Prostate gland (tissue), 2 donors: Measurements from ENCODE around the gene PEX1. TPM values are rescaled to one million over a fixed set of nuclear protein-coding genes. Genes with fewer than 3 reads are reported as not detected.
A peak's percentile ranks its signal among the peaks of the same experiment; 100 is the strongest.

Experiments
- DNase-seq: peaks from one replicate; pipeline ENCODE4 v3.0.0-alpha.2; 2019; ENCODE audit warnings: low spot score
- H3K27ac ChIP-seq, 2 donors: fragments of 200-600 bp; sonication (generic); 2 replicates each; pipeline ENCODE4 v1.5.1; 2017 to 2019
- H3K27me3 ChIP-seq: fragments of 200-600 bp; sonication (generic); replicated peaks from 2 replicates; pipeline ENCODE4 v1.5.1; 2019; ENCODE audit not compliant: insufficient read depth
- H3K36me3 ChIP-seq, 2 donors: fragments of 200-600 bp; sonication (generic); 1 replicate in 1 of 2; 2 replicates in 1 of 2; pipeline versions ENCODE4 v1.5.1 to v1.8.1; 2017 to 2019
- H3K4me1 ChIP-seq: fragments of 200-600 bp; sonication (generic); replicated peaks from 2 replicates; pipeline ENCODE4 v1.5.1; 2019
- H3K4me3 ChIP-seq, 2 donors: fragments of 200-600 bp; sonication (generic); 2 replicates each; pipeline ENCODE4 v1.5.1; 2017 to 2019
- H3K9me3 ChIP-seq: fragments of 200-600 bp; sonication (generic); 2 replicates; pipeline ENCODE4 v1.5.1; 2017
- POLR2A ChIP-seq: fragments of 450-650 bp; IDR thresholded peaks from one replicate; pipeline ENCODE4 v1.6.1; 2016; ENCODE audit warnings: antibody characterized with exemption, mild to moderate bottlenecking
- POLR2AphosphoS5 ChIP-seq: sonication (generic); formaldehyde crosslinking; IDR thresholded peaks from one replicate; pipeline ENCODE4 v1.6.1; 2017; ENCODE audit warnings: antibody characterized with exemption
- WGBS: methylation state at CpG from one replicate; pipeline ENCODE4 v1.1.5; 2018; 5-methylcytosine and 5-hydroxymethylcytosine counted together
- intact Hi-C: fragments of 100-400 bp; cut with DNase I; formaldehyde crosslinking; loops from one replicate; pipeline ENCODE4 v1.14.2; 2022
- total RNA-seq, 2 donors: library from RNA; depleted of rRNA; stranded (reverse); fragments of >200 nt; gene quantifications; one replicate each; pipeline ENCODE4 v1.1.0, GENCODE V29; 2016
- TF ChIP-seq, protein P1 (sequence below), 4 experiments: fragments of 200-600 bp in 2 of 4; fragments of 450-650 bp in 2 of 4; sonication (generic) in 2 of 4; IDR thresholded peaks; 1 replicate in 3 of 4; 2 replicates in 1 of 4; pipeline ENCODE4 v1.5.1; 2016 to 2019; ENCODE audit warnings: antibody characterized with exemption in 4 of 4, mild to moderate bottlenecking in 2 of 4, moderate library complexity in 2 of 4

The PEX1 gene
- total RNA-seq, 2 donors from 2014 or later = 17.3 to 23.0 TPM

DNA sequence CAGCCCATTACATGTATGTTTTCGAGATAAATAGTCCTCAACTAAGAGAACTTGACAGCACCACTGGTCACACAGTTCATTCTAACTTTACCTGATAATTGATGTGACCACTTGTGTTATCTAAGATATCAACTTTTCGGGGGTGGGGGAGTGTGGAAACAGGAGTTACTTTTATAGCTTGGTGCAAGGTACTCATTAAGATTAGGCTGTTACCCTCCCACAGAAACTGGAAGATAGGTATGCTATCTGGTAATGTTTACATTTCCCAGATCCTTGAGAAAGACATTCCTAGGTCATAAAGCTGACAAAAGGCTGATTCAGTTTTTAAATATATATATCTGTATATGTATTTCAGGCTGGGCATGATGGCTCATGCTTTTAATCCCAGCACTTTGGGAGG is 61.6 kb downstream of the PEX1 start:
- intact Hi-C loops = no loop called here
- WGBS = 84% methylated on average over 2 of the region's 2 CpGs
- no peak for DNase-seq
- Histone ChIP-seq H3K27ac (no peak overlapping the region), H3K4me1 (no peaks in the 10 kb centered on the region), H3K27me3 (no peaks in the 10 kb centered on the region), H3K9me3 (no peaks in the 10 kb centered on the region), H3K36me3 (no peaks in the 10 kb centered on the region), H3K4me3 (no peak overlapping the region)
- TF ChIP-seq, protein P1, sequence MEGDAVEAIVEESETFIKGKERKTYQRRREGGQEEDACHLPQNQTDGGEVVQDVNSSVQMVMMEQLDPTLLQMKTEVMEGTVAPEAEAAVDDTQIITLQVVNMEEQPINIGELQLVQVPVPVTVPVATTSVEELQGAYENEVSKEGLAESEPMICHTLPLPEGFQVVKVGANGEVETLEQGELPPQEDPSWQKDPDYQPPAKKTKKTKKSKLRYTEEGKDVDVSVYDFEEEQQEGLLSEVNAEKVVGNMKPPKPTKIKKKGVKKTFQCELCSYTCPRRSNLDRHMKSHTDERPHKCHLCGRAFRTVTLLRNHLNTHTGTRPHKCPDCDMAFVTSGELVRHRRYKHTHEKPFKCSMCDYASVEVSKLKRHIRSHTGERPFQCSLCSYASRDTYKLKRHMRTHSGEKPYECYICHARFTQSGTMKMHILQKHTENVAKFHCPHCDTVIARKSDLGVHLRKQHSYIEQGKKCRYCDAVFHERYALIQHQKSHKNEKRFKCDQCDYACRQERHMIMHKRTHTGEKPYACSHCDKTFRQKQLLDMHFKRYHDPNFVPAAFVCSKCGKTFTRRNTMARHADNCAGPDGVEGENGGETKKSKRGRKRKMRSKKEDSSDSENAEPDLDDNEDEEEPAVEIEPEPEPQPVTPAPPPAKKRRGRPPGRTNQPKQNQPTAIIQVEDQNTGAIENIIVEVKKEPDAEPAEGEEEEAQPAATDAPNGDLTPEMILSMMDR (IDR thresholded peaks at IDR 0.05) = no peak
- TF ChIP-seq POLR2A = no peak
- no peak for TF ChIP-seq POLR2AphosphoS5

DNA sequence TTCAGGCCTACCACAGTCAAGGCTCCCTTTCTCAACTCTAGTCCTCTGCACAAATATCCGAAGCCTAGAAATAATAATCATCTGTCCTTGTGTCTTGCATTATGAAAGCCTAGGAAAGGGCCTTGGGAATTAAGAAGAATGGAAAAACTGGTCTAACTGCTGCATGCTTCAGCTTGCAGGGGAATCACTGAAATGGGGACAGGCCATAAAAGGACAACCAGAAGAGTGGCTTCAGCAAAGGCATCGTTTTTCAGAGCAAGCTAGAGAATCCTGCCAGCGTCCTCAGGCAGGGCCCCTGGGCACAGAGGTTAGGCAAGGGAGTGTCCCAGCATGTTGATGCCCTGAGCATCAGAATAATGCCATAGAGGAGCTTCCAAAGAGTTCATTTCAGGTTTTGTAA is 63.8 kb downstream of the PEX1 start:
- Histone ChIP-seq H3K4me3 (no peak overlapping the region), H3K4me1 (no peaks in the 10 kb centered on the region), H3K36me3 (no peaks in the 10 kb centered on the region), H3K27me3 (no peaks in the 10 kb centered on the region), H3K9me3 (no peaks in the 10 kb centered on the region), H3K27ac (peak overlapping the region; percentile 25 to 30)
- 37% methylated on average over 3 of the region's 3 CpGs for WGBS
- peak; percentile 75 for DNase-seq
- TF ChIP-seq, protein P1 (IDR thresholded peaks at IDR 0.05) = no peak
- peak; percentile 83 for TF ChIP-seq POLR2AphosphoS5
- intact Hi-C loops = no loop called here

DNA sequence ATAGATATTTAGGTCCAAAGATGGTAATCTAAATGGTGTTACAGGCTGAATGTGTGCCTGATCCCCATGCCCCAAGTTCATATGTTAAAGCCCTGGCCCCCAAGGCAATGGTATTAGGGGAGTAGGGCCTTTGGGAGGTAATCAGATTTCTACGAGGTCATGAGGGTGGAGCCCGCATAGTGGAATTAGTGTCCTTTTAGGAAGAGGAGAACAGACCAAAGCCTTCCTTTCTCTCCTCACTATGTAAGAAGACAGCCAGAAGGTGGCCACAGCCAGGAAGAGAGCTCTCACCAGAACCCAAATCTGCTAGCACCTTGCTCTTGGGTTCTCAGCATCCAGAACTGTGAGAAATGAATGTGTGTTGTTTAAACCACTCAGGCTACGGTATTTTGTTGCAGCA is 65.8 kb downstream of the PEX1 start:
- Histone ChIP-seq H3K27me3 (no peaks in the 10 kb centered on the region), H3K4me1 (no peaks in the 10 kb centered on the region), H3K9me3 (no peaks in the 10 kb centered on the region), H3K36me3 (no peaks in the 10 kb centered on the region), H3K4me3 (no peak overlapping the region), H3K27ac (no peak overlapping the region)
- TF ChIP-seq, protein P1 (IDR thresholded peaks at IDR 0.05) = no peak
- TF ChIP-seq POLR2AphosphoS5 = no peak
- TF ChIP-seq POLR2A = no peak
- WGBS = 92% methylated on average over 3 of the region's 3 CpGs
- intact Hi-C loops = no loop called here
- no peak for DNase-seq

DNA sequence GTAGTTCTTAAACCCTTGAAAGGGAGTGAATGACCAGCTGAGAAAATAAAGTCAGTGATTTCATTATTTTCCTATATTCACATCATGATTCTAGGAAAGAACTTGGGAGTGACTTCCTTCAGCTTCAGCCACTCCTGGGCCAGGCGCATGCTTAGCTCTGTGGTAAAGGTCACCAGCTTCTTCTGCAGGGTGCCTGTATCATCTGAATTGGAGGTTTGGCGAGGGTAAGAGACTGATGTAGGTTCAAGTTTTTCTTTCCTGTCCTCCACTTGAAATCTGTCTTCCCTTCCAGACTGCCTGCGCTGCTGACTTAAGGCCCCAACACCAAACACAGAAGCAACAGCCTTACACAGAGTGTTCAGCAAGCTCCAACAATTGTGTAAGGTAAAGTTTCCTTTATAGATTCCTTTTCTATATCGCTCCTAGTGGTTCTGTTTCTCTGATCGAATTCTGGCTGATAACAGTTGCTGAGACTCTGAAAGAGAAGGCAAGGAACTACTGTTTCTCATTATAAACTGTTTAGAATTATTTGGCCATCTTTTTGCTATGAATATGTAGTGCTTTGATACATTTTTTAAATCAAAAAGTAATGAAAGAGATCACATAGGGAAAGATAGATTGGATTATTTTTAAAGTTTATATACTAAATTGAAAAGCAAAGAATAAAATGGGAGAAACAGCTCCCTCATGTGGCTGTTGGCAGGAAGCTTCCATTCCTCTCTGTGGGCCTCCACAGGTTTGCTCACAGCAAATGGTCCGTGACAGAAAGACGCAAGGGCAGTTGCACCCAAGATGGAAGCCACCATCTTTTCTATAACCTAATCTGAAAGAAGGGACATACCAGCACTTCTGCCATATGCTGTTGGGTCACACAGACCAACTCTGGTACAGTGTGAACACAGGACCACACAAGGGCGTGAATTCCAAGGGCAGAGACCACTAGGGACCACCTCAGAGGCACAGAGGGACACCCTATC is 67.0 kb downstream of the PEX1 start:
- no peaks in the 10 kb centered on the region for H3K9me3 ChIP-seq
- no peaks in the 10 kb centered on the region for H3K36me3 ChIP-seq
- 69% methylated on average over 8 of the region's 8 CpGs for WGBS
- peak; percentile 16 for DNase-seq
- H3K4me1 ChIP-seq = no peaks in the 10 kb centered on the region
- no peaks in the 10 kb centered on the region for H3K27me3 ChIP-seq
- no peak overlapping the region for H3K27ac ChIP-seq
- no peak for TF ChIP-seq POLR2AphosphoS5
- no peak for TF ChIP-seq POLR2A
- TF ChIP-seq, protein P1 (IDR thresholded peaks at IDR 0.05) = peak; percentile 23 to 56 (median 49)
- no peak overlapping the region for H3K4me3 ChIP-seq
- intact Hi-C loops = no loop called here

DNA sequence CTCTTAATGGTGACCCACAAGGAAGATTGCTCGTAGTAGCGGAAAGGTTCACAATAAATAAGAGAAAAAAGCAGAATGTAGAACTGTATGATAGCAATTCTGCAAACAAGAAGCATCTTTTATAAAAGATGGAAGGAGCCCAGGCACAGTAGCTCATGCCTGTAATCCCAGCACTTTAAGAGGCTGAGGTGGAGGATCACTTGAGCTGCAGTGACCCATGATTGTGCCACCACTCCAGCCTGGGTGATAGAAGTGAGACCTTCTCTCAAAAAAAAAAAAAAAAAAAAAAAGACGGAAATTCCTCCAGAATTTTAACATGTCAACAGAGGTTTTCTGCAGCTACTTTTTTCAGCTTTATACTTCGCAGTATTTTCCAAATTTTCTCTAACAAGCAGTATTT is 67.8 kb downstream of the PEX1 start:
- no peaks in the 10 kb centered on the region for H3K9me3 ChIP-seq
- TF ChIP-seq POLR2AphosphoS5 (no peak), POLR2A (no peak)
- TF ChIP-seq, protein P1 (IDR thresholded peaks at IDR 0.05) = no peak
- no peak overlapping the region for H3K27ac ChIP-seq
- no peaks in the 10 kb centered on the region for H3K4me1 ChIP-seq
- no peak overlapping the region for H3K4me3 ChIP-seq
- H3K27me3 ChIP-seq = no peaks in the 10 kb centered on the region
- 77% methylated on average over 4 of the region's 4 CpGs for WGBS
- no peak for DNase-seq
- intact Hi-C loops = no loop called here
- H3K36me3 ChIP-seq = no peaks in the 10 kb centered on the region
